GM18505 (cell line): ENCODE results near the gene YWHAH.

Experiments used
- ATAC-seq: cut with Tn5 transposase; IDR thresholded peaks from one replicate; pipeline ENCODE4 v1.9.1; 2021; ENCODE audit not compliant: unreplicated experiment
- POLR2A ChIP-seq: IDR thresholded peaks from 4 replicates; pipeline ENCODE4 v1.6.1; 2011; ENCODE audit warnings: borderline replicate concordance; ENCODE audit not compliant: insufficient read depth, insufficient read length; ENCODE audit errors: extremely low read depth

The YWHAH gene

DNA sequence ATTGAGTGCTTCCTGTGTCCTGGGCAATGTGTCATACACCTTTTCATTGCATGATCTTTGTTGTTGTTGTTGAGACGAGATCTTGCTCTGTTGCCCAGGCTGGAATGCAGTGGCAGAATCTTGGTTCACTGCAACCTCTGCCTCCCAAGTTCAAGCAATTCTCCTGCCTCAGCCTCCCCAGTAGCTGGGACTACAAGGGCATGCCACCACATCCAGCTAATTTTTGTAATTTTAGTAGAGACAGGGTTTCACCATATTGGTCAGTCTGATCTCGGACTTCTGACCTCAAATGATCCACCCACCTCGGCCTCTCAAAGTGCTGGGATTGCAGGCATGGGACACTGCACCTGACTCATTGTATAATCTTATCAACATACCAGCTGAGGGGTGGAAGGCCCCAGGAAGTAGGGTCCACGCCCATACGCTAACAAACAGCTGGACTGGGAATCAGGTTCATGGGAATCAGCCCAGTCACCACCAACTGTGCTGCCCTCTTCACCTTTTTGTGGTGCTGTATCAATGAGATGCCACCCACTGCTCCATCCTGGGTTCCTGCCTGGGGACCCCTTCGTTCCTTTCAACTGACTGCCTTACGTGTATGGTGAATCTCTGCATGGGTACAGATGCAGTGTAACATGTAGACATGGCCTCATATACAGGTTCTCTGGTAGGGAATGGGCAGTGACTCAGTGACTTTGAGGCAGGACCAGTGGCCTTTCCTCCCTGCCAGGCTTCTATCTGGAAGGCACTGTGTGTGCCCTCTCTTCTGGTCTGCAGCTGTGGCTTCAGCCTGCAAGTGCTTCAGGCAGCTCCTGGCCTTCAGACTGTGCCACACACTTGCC is 32.5 kb upstream of the YWHAH start:
- ATAC-seq, result no peak
- no peak for TF ChIP-seq POLR2A

GRCh38 chr22:31912407-31912743 is 32.0 kb upstream of the YWHAH start:
- no peak for ATAC-seq
- no peak for TF ChIP-seq POLR2A

- ATAC-seq, result no peak
- TF ChIP-seq POLR2A, result no peak
Measured at GRCh38 chr22:31915586-31915985, 28.7 kb upstream of the YWHAH start.

DNA sequence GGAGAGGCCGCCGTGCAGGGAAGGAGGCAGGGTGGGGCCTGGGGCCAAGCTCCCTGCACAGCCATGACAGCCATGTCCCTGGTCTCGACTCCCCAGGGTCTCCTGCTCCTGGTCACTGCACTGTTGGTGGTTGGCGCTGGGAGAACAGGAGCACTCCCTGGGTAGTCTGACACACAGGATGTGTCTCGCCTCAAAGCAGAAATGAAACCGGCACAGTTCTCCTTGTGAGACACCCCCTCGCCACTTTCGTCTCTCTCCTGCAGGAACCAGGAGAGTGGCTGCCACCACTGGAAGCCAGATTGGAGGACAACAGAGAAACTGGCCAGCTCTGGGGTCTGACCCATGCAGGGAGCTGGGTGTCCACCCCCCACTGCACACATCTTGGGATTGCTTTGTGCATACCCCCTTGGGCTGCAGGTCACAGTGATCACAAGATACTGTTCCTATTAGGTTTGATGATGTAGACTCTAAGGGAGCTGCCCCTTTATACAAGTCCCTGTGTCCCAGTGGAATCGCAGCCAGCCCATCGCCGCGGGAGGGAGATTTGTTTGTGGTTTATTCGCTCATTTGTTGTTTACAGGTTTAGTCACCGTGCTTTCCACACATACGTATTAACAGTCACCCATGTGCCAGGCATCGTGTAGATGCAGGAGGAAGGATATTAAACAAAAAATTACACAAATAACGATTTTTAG is 27.0 kb upstream of the YWHAH start:
- ATAC-seq, result no peak
- TF ChIP-seq POLR2A, result no peak

- TF ChIP-seq POLR2A, result no peak
- no peak for ATAC-seq
Measured at GRCh38 chr22:31919730-31920129, 24.6 kb upstream of the YWHAH start.

DNA sequence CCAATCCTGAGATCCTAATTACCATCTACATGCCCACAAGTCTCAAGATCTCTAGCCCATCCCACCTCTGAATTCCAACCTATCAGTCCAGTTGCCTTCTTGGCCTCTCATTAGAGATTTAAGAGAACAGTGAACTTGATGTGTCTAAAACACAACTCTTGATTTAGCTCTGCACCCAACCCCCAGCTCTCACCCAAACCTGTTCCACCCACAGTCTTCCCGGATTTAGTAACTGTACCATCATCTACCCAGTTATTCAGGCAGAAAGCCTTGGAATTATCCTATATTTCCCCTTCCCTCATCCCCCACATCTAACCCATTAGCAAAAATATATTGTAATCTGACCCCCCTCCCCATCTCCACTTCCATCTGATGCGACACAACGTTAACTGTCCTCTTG is 24.0 kb upstream of the YWHAH start:
- no peak for ATAC-seq
- TF ChIP-seq POLR2A, result no peak

GRCh38 chr22:31921106-31921505 is 23.2 kb upstream of the YWHAH start:
- TF ChIP-seq POLR2A, result no peak
- no peak for ATAC-seq

GRCh38 chr22:31922534-31922933 is 21.8 kb upstream of the YWHAH start:
- no peak for TF ChIP-seq POLR2A
- ATAC-seq, result no peak

GRCh38 chr22:31923136-31923535 is 21.2 kb upstream of the YWHAH start:
- TF ChIP-seq POLR2A, result no peak
- no peak for ATAC-seq

GRCh38 chr22:31923747-31924146 is 20.6 kb upstream of the YWHAH start:
- ATAC-seq, result no peak

DNA sequence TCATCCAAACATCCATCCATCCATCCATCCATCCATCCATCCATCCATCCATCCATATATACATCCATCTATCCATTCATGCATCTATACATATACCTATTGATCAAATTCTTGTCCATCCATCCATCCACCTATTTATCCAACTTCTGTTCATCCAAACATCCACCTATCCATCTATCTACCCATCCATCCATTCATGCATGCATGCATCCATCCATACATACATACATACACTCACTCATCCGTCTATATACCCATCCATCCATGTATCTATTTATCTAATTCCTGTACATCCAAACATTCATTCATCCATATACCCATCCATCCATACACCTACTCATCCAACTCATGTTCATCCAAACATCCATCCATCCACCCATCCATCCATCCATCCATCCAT is 19.3 kb upstream of the YWHAH start:
- no peak for ATAC-seq
- TF ChIP-seq POLR2A, result no peak

More at GRCh38 chr22:31923747-31924146, 20.6 kb upstream of the YWHAH start:
- TF ChIP-seq POLR2A, result no peak

DNA sequence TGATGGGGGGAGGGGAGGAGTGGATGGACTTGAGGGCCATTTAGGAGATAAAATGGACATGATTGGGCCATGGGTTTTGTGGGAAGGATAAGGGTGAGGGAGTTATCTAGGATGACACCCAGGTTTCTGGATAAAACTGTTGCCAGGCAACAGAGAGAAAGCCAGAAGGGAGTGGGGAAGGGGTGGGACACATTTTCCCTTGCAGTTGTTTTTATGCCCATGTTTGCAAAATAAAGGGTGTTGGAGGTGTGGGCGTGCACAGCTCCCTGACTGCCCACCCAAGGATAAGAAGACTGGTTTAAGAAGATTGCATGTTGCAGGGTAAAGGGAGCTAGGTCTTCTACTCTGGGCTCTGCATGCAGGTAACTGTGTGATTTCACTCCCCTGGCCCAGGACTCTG is 18.3 kb upstream of the YWHAH start:
- no peak for ATAC-seq
- no peak for TF ChIP-seq POLR2A

DNA sequence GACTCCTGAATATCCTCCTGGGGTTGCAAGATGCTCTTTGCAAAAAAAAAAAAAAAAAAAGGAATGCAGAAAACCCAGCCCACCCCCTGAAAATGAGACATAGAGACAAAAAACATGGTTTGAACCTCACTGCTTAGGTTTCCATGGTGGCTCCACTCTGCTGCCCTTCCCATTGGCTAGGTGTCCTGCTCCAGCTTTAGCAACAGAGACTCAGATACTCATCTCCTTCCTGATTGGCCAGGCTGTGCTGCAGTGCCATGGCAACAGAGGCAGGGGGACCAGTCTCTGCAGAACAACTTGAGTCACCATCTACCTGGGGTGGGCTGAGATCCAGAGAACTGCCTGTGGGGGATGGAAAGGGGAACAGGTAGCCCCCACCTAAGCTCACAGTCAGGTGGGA is 17.4 kb upstream of the YWHAH start:
- no peak for ATAC-seq
- TF ChIP-seq POLR2A, result no peak

DNA sequence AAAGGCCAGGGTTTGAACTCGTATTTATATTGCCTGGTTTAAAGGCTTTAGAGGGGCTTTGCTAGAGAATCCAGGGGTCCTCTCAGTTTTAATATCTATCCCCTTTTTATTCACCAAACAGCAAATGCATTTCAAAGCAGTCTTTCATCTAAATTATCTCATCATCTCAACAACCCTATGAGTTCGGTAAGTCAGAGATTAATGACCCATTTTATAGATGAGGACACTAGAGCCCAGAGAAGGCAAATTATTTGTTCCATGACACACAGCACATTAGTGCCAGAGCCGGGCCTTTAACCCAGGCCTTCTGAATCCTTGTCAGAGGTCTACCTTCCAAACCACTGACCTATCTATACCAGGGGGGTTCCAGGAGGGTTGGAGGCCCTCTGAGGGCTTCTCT is 16.8 kb upstream of the YWHAH start:
- no peak for TF ChIP-seq POLR2A
- no peak for ATAC-seq
